Parathyroid adenoma (tissue), 2 donors: ENCODE measurements around the gene CDH4.
"Not testable (repeated sequence)": the region's sequence is repeated elsewhere in the genome, so short reads cannot be mapped to it uniquely, and the experiment has no call there.

Experiments
- H2AFZ ChIP-seq: fragments of 300-600 bp; sonication (generic); one replicate; pipeline ENCODE4 v1.7.0; 2017; ENCODE audit warnings: antibody characterized with exemption, mild to moderate bottlenecking
- H3K27ac ChIP-seq: fragments of 300-600 bp; sonication (generic); one replicate; pipeline ENCODE4 v1.7.0; 2017
- H3K27me3 ChIP-seq: fragments of 300-600 bp; sonication (generic); one replicate; pipeline ENCODE4 v1.7.0; 2017; ENCODE audit warnings: low read length; ENCODE audit not compliant: control insufficient read depth, insufficient read depth
- H3K36me3 ChIP-seq: fragments of 300-600 bp; sonication (generic); one replicate; pipeline ENCODE4 v1.7.0; 2017; ENCODE audit warnings: low read length; ENCODE audit not compliant: control insufficient read depth, insufficient read depth
- H3K4me1 ChIP-seq: fragments of 300-600 bp; sonication (generic); one replicate; pipeline ENCODE4 v1.7.0; 2017; ENCODE audit warnings: control low read depth
- H3K4me2 ChIP-seq: fragments of 300-600 bp; sonication (generic); one replicate; pipeline ENCODE4 v1.7.0; 2017; ENCODE audit warnings: low read length
- H3K4me3 ChIP-seq: fragments of 300-600 bp; sonication (generic); one replicate; pipeline ENCODE4 v1.7.0; 2017; ENCODE audit warnings: low read depth, low read length
- H3K79me2 ChIP-seq: fragments of 300-600 bp; sonication (generic); one replicate; pipeline ENCODE4 v1.7.0; 2017; ENCODE audit warnings: control low read depth
- H3K9ac ChIP-seq: fragments of 300-600 bp; sonication (generic); one replicate; pipeline ENCODE4 v1.7.0; 2017; ENCODE audit warnings: mild to moderate bottlenecking
- H3K9me3 ChIP-seq: fragments of 300-600 bp; sonication (generic); one replicate; pipeline ENCODE4 v1.7.0; 2017; ENCODE audit warnings: low read length; ENCODE audit not compliant: control insufficient read depth
- TF ChIP-seq, protein P1 (sequence below): fragments of 300-600 bp; sonication (generic); IDR thresholded peaks from one replicate; pipeline ENCODE4 v1.7.0; 2017; ENCODE audit warnings: antibody characterized with exemption, mild to moderate bottlenecking
- donor health status: primary hyperparathyroidism.

The CDH4 gene

DNA sequence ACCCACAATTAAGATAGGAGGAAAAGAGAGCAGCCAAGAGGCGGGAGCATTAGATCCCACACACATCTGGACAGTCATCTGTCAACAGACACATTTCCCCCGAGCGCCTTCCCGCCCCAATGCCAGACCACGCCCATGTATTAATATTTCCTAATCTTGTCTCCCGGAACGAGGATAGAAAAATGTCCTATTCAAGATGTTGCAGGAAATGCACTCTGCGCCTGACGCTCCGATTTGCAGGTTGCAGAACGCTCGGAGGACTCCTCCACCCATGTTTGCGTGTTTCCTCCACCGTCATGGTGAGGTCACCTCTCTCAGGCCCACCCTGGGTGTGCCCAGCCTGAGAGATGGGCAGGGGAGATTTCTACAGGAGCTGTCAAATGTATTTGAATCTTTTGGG is 598.4 kb downstream of the CDH4 start:
- no peak overlapping the region for H3K4me3 ChIP-seq
- no peaks in the 10 kb centered on the region for H3K79me2 ChIP-seq
- H2AFZ ChIP-seq: no peak overlapping the region
- TF ChIP-seq, protein P1, sequence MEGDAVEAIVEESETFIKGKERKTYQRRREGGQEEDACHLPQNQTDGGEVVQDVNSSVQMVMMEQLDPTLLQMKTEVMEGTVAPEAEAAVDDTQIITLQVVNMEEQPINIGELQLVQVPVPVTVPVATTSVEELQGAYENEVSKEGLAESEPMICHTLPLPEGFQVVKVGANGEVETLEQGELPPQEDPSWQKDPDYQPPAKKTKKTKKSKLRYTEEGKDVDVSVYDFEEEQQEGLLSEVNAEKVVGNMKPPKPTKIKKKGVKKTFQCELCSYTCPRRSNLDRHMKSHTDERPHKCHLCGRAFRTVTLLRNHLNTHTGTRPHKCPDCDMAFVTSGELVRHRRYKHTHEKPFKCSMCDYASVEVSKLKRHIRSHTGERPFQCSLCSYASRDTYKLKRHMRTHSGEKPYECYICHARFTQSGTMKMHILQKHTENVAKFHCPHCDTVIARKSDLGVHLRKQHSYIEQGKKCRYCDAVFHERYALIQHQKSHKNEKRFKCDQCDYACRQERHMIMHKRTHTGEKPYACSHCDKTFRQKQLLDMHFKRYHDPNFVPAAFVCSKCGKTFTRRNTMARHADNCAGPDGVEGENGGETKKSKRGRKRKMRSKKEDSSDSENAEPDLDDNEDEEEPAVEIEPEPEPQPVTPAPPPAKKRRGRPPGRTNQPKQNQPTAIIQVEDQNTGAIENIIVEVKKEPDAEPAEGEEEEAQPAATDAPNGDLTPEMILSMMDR: no peak
- no peaks in the 10 kb centered on the region for H3K4me1 ChIP-seq
- H3K36me3 ChIP-seq: no peaks in the 10 kb centered on the region
- no peak overlapping the region for H3K4me2 ChIP-seq
- H3K27ac ChIP-seq: no peak overlapping the region
- peaks cover 7% of the 10 kb centered on the region for H3K27me3 ChIP-seq
- H3K9ac ChIP-seq: no peak overlapping the region
- no peaks in the 10 kb centered on the region for H3K9me3 ChIP-seq

DNA sequence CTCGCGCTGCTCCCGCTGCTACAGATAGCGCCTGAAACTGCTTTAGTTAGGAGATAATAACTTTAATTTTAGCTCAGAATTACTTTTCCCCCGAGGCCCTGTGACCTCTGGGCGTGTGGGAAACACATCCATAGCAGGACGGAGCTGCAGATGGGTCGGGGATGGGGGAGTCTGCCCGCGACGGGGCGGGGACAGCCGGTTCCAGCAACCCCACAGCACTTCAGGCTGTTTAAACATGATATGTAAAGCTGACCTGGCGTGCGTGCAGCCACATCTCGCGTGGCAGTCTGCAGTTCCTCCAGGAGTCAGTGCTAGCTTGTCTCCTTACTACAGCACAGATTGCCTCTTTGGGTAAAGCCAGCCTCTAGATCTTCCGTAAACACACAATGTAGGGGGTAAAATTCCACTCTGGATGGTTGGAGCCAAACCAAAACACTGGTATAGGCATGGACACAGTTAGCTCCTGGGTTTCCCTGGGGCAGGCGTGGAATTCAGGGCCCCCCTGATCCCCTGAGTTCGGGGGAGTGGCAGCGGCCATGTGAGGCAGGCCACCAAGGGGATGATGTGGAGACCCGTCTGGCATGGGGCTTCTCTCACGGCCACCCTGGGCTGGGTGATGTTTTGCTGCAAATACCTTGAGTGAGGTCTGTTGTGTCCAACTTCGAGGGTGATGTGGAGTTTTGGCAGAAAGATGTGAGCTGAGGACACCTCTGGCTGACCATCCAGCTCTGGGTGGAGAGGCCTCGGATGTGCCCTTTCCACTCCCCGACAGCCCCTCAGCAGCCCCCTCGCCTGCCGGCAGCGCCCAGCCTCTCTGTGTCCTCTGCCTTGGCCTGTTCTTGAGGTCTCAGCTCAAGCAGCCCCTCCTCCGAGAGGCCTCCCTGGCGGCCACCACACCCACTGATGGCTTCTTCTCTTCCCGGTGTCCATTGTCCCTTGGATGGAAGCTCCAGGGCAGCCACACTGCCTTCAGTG is 599.2 kb downstream of the CDH4 start:
- no peak overlapping the region for H3K4me3 ChIP-seq
- H2AFZ ChIP-seq: no peak overlapping the region
- no peak overlapping the region for H3K9ac ChIP-seq
- H3K27ac ChIP-seq: no peak overlapping the region
- H3K4me1 ChIP-seq: no peaks in the 10 kb centered on the region
- TF ChIP-seq, protein P1: no peak
- H3K79me2 ChIP-seq: no peaks in the 10 kb centered on the region
- H3K4me2 ChIP-seq: no peak overlapping the region
- no peaks in the 10 kb centered on the region for H3K9me3 ChIP-seq
- H3K27me3 ChIP-seq: peaks cover 7% of the 10 kb centered on the region
- H3K36me3 ChIP-seq: no peaks in the 10 kb centered on the region

DNA sequence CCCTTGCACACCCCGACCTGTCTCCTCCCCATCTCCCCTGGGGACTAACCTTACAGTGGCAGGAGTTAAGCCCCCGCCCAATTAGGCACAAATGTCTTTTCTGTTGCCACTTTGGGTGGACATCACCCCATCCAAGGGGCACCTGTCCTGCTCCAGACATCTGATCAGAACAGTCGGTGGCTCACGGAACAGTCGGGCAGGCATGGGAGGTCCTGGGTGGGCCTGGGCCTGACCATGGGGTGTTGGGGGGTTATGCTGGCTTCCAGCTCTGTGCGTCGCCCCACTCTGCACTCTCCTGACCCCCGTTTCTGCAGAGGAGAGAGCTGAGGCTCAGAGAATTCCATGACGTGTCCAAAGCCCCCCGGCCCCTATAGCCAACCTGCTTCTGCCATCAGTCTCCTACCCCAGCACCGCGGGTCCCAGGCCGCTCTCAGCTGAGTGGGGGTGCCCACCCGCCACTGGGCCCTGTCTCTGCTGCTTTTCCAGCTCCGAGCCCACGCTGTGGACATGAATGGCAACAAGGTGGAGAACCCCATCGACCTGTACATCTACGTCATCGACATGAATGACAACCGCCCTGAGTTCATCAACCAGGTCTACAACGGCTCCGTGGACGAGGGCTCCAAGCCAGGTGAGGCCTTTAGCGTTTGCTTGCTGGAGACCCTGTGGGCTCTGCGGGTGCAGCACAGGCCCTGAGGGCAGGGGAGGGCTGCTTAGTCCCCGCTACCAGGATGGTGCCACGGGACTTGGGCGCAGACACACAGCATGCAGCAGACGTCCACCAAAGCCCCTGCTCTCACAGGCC is 600.4 kb downstream of the CDH4 start:
- no peaks in the 10 kb centered on the region for H3K4me1 ChIP-seq
- TF ChIP-seq, protein P1: no peak
- no peaks in the 10 kb centered on the region for H3K9me3 ChIP-seq
- peaks cover 7% of the 10 kb centered on the region for H3K27me3 ChIP-seq
- no peaks in the 10 kb centered on the region for H3K36me3 ChIP-seq
- H3K4me3 ChIP-seq: no peak overlapping the region
- H3K9ac ChIP-seq: no peak overlapping the region
- no peak overlapping the region for H2AFZ ChIP-seq
- H3K27ac ChIP-seq: no peak overlapping the region
- no peak overlapping the region for H3K4me2 ChIP-seq
- no peaks in the 10 kb centered on the region for H3K79me2 ChIP-seq

DNA sequence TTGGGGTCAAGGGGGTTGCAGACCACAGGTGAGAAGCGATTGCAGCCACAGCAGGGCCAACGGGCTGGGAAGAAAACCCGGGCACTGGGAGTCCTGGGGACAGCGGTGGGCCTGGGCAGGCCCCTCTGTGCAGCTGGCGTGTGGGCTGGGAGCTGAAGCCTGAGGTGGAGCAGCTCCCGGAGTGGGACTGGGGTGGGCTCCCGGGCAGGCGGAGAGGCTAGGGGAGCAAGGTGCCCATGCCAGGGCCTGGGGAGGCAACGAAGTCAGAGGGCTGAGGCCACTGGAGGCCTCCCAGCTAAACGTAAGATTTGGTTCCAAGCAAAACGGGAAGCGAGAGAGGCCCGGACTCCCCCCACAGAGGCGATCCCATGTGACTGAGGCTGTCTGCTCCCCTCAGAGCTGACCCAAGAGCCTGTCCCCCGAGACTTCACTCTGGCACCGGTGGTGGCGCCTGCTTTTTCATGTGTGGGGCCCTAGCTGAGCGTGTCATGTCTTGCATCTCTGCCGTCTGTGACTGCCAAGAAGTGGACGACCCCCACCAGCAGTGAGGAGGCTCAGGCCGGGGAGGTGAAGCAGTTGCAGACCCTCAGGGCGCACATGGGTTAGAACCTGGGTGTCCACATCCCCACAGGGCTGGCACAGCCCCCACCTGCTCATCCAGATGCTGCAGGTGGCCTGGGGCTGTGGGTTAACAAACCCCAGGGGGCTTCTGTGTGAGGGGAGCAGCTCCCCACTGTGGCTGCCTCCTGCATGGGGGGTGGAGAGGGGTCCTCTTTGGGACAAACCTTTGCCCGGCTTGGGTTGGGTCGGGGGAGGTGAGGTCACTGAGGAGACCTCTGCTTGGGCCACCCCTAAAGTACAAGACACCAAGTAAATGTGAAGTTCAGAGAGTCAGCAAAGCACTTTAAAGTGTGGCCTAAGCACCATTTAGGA is 601.3 kb downstream of the CDH4 start:
- H3K36me3 ChIP-seq: no peaks in the 10 kb centered on the region
- H3K9me3 ChIP-seq: no peaks in the 10 kb centered on the region
- H3K9ac ChIP-seq: no peak overlapping the region
- no peaks in the 10 kb centered on the region for H3K79me2 ChIP-seq
- peaks cover 7% of the 10 kb centered on the region for H3K27me3 ChIP-seq
- H3K4me1 ChIP-seq: no peaks in the 10 kb centered on the region
- no peak overlapping the region for H3K4me2 ChIP-seq
- TF ChIP-seq, protein P1: no peak
- H3K27ac ChIP-seq: no peak overlapping the region
- no peak overlapping the region for H2AFZ ChIP-seq
- no peak overlapping the region for H3K4me3 ChIP-seq

DNA sequence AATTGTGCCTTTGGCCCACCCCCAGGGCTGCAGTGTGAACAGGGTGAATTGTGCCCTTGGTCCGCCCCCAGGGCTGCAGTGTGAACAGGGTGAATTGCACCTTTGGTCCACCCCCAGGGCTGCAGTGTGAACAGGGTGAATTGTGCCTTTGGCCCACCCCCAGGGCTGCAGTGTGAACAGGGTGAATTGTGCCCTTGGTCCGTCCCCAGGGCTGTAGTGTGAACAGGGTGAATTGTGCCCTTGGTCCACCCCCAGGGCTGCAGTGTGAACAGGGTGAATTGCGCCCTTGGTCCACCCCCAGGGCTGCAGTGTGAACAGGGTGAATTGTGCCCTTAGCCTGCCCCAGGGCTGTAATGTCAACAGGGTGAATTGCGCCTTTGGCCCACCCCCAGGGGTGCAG is 602.5 kb downstream of the CDH4 start:
- not testable (repeated sequence) for H2AFZ ChIP-seq, H3K9ac ChIP-seq, H3K4me1 ChIP-seq, H3K79me2 ChIP-seq, H3K4me3 ChIP-seq, H3K4me2 ChIP-seq, H3K36me3 ChIP-seq, H3K27ac ChIP-seq, H3K9me3 ChIP-seq, H3K27me3 ChIP-seq
